Measurements from ENCODE around the gene ELF1. TPM values are rescaled to one million over a fixed set of nuclear protein-coding genes. Genes with fewer than 3 reads are reported as not detected.

The ELF1 gene
- total RNA-seq, 2 donors from 2014 or later: 36.0 to 44.1 TPM

DNA sequence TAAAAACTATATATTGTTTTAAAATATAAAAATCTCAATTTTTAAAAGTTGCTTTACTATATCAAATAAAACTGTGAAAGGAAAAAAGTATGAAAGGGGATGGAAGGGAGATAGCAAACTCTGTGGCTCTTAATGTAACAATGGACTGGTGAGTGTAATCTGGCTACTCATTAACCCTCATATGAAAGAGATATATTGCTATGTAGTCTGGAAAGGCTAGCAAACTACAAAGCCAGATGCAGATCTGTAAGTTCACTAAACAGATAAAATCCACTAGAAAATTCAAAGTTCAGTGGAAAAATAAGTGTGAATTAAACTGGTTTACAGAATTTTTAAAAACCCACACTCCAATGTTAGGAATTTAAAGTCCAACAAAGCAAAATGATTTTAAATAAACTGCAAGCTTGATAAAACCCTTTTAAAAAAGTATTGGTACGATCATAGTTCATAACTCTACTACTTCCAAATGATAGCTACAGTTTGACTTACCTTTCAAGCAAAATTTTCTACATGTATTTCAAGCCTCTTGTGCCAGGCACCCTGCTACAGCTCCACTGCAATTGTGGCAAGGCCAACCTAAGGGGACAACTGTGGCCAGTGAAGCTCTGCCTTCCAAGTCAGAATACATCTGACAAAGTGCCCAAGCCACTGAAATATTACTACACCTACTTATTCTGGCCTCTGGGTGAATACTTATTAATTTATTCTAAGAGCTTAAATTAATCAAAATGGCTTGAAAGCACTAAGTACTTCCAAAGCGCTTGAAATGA is 647 bp upstream of the ELF1 start:
- Histone ChIP-seq H3K4me1 (ENCODE audit: control insufficient read depth, insufficient read depth, low read length) (peaks cover 13% of the 10 kb centered on the region), H3K4me3 (ENCODE audit: low read length) (peak overlapping the region; percentile 71), H3K27me3 (ENCODE audit: control insufficient read depth, insufficient read depth, low read length, poor library complexity, severe bottlenecking) (no peaks in the 10 kb centered on the region), H3K27ac (ENCODE audit: low read depth, low read length) (peak overlapping the region; percentile 14), H3K9ac (ENCODE audit: extremely low read depth, low read length, poor library complexity, severe bottlenecking) (peak overlapping the region; percentile 66), H3K9me3 (ENCODE audit: control insufficient read depth, low read length) (no peaks in the 10 kb centered on the region), H3K36me3 (ENCODE audit: control insufficient read depth, insufficient read depth, low read length) (no peaks in the 10 kb centered on the region)
- H3K27me3 Mint-ChIP-seq (ENCODE audit: insufficient read depth): no peaks in the 10 kb centered on the region
- peaks cover 4% of the 10 kb centered on the region for H3K36me3 Mint-ChIP-seq (ENCODE audit: low read depth)
- no peak for DNase-seq
- TF ChIP-seq, protein P1, sequence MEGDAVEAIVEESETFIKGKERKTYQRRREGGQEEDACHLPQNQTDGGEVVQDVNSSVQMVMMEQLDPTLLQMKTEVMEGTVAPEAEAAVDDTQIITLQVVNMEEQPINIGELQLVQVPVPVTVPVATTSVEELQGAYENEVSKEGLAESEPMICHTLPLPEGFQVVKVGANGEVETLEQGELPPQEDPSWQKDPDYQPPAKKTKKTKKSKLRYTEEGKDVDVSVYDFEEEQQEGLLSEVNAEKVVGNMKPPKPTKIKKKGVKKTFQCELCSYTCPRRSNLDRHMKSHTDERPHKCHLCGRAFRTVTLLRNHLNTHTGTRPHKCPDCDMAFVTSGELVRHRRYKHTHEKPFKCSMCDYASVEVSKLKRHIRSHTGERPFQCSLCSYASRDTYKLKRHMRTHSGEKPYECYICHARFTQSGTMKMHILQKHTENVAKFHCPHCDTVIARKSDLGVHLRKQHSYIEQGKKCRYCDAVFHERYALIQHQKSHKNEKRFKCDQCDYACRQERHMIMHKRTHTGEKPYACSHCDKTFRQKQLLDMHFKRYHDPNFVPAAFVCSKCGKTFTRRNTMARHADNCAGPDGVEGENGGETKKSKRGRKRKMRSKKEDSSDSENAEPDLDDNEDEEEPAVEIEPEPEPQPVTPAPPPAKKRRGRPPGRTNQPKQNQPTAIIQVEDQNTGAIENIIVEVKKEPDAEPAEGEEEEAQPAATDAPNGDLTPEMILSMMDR (conservative IDR thresholded peaks at IDR 0.05): no peak
- H3K27ac Mint-ChIP-seq: peak overlapping the region; percentile 93
- H3K4me1 Mint-ChIP-seq: peaks cover 62% of the 10 kb centered on the region
- WGBS, 2 experiments (ENCODE audit: insufficient coverage in 1 of 2, insufficient read length in 1 of 2): 53 to 69% methylated on average over 2 of the region's 2 CpGs
- no peaks in the 10 kb centered on the region for H3K9me3 Mint-ChIP-seq
- peak overlapping the region; percentile 39 for H3K4me3 Mint-ChIP-seq

DNA sequence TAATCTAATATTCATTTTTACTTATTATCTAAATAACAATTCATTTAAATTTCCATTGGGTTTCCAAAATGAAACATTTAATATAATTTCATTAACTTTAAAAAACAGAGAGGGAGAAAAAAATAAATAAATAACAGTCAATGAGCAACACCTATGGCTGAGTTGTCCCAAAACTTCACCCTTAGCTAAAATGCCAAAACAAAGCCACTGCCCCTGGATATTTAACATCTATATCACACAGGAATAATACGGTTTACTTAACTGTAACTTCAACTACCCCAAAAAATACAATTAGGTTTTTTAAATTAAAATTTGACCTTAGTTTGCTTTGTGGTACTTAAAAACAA is 541 bp downstream of the ELF1 start:
- H3K4me3 Mint-ChIP-seq: peak overlapping the region; percentile 33
- H3K27ac ChIP-seq (ENCODE audit: low read depth, low read length): no peak overlapping the region
- peaks cover 13% of the 10 kb centered on the region for H3K4me1 ChIP-seq (ENCODE audit: control insufficient read depth, insufficient read depth, low read length)

DNA sequence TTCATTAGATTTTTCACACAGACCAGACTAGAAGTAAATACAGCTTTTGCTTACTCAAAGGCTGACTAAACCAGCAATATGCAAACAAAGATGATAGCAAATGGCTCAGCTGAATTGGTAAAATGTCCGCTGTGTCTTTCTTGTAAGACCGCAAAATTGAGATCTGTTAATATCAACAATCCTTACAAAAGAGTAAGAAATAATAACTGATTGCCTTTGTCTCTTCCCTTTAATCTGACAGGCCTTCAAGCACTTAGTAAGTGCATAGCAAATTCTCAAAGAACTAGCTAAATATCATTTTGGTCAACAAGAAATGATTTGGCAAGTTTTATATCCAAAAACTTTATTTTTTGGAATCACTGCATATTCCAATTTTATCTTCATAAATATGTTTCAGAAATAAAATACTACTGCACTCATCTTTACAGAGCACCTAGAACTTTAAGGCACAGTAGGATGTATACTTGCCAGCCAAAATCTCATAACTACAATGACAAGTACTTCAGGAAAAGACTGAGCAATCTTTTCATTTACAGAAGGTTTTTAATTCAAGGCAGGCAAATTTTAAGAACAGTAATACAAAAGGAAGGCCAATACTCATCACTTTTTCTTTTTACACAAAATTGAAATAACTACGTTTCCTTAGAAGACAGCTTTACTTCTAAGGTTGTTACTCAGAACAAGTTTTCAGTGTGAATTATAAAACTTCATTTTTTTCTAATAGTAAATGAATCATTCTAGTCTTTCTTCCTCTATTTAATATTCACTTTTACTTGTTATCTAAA is 1.1 kb downstream of the ELF1 start:
- Mint-ChIP-seq H3K27ac (peak overlapping the region; percentile 82), H3K4me3 (peak overlapping the region; percentile 33), H3K9me3 (no peaks in the 10 kb centered on the region), H3K4me1 (peaks cover 58% of the 10 kb centered on the region), H3K36me3 (ENCODE audit: low read depth) (peaks cover 7% of the 10 kb centered on the region), H3K27me3 (ENCODE audit: insufficient read depth) (no peaks in the 10 kb centered on the region)
- Histone ChIP-seq H3K36me3 (ENCODE audit: control insufficient read depth, insufficient read depth, low read length) (no peaks in the 10 kb centered on the region), H3K27me3 (ENCODE audit: control insufficient read depth, insufficient read depth, low read length, poor library complexity, severe bottlenecking) (no peaks in the 10 kb centered on the region), H3K9me3 (ENCODE audit: control insufficient read depth, low read length) (no peaks in the 10 kb centered on the region), H3K9ac (ENCODE audit: extremely low read depth, low read length, poor library complexity, severe bottlenecking) (peak overlapping the region; percentile 66), H3K4me1 (ENCODE audit: control insufficient read depth, insufficient read depth, low read length) (peaks cover 13% of the 10 kb centered on the region), H3K27ac (ENCODE audit: low read depth, low read length) (no peak overlapping the region), H3K4me3 (ENCODE audit: low read length) (peak overlapping the region; percentile 73)
- no peak for DNase-seq
- 98% methylated on average over 3 of the region's 3 CpGs; no CpG with 5 or more reads in 1 of the 2 experiments for WGBS, 2 experiments (ENCODE audit: insufficient coverage in 1 of 2, insufficient read length in 1 of 2)
- TF ChIP-seq, protein P1 (conservative IDR thresholded peaks at IDR 0.05): no peak

More for the DNA sequence above, 541 bp downstream of the ELF1 start:
- Mint-ChIP-seq H3K27me3 (ENCODE audit: insufficient read depth) (no peaks in the 10 kb centered on the region), H3K9me3 (no peaks in the 10 kb centered on the region), H3K36me3 (ENCODE audit: low read depth) (peaks cover 3% of the 10 kb centered on the region), H3K4me1 (peaks cover 60% of the 10 kb centered on the region), H3K27ac (peak overlapping the region; percentile 93)
- Histone ChIP-seq H3K4me3 (ENCODE audit: low read length) (peak overlapping the region; percentile 71), H3K36me3 (ENCODE audit: control insufficient read depth, insufficient read depth, low read length) (no peaks in the 10 kb centered on the region), H3K9ac (ENCODE audit: extremely low read depth, low read length, poor library complexity, severe bottlenecking) (peak overlapping the region; percentile 66), H3K27me3 (ENCODE audit: control insufficient read depth, insufficient read depth, low read length, poor library complexity, severe bottlenecking) (no peaks in the 10 kb centered on the region), H3K9me3 (ENCODE audit: control insufficient read depth, low read length) (no peaks in the 10 kb centered on the region)
- TF ChIP-seq, protein P1 (conservative IDR thresholded peaks at IDR 0.05): no peak
- no peak for DNase-seq
- no CpG with 5 or more reads among the region's 1 CpG for WGBS, 2 experiments (ENCODE audit: insufficient coverage in 1 of 2, insufficient read length in 1 of 2)
